CD4-positive, alpha-beta T cell treated with Interleukin-6 for 4 hours (primary cell): ENCODE data around the gene ZNF367.

ENCODE experiments used
- DNase-seq: peaks from one replicate; pipeline ENCODE4 v3.0.0-alpha.2; 2020; ENCODE audit warnings: mixed read lengths

Gene ZNF367

DNA sequence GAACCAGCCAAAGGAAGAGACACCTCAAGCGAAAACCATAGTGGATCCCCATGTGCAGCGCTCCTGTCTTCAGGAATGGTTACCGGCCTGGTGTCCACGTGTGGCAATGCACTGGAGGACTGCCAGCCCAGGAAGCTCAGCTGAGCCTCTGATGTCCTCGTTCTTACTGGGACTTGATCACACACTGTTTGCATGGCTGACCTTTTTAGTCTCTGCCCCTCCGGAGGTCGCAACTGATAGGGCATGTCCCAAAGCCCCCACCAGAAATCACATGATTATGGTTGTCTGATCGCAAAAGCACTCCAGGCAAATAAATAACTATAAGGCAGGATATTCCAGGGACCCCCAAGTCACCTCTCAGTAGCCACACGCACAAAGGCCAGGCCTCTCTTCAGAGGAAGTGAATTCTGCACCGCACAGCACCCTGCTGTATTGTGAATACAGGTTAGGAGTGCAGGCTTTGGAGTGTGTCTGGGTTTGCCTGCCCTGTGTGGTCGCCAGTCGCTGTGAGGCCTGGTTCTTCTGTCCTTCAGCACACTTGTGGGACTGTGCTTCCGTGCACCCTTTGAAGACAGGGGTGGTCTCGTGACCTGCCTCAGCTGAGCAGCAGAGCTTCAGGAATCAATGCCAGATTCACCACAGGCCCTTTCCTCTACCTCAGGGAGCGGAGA is 18.4 kb upstream of the ZNF367 start:
- no peak for DNase-seq

DNA sequence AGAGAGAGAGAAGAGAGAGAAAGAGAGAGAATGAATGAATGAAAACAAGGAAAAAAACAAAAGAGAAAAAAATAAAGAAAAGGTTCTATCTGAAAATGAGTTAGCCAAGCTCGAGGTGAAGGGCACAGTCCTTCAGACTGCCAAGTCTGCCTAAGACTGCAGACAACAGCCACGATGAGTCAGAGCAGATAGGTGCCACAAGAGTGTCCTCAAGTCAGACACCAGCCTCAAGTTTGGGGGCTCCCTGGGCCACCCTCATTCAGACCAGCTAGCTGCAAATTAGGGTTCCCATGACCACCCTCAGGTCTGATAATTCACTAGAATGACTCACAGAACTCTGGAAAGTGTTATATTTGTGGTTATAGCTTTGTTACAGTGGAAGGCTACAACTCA is 17.9 kb upstream of the ZNF367 start:
- no peak for DNase-seq

DNA sequence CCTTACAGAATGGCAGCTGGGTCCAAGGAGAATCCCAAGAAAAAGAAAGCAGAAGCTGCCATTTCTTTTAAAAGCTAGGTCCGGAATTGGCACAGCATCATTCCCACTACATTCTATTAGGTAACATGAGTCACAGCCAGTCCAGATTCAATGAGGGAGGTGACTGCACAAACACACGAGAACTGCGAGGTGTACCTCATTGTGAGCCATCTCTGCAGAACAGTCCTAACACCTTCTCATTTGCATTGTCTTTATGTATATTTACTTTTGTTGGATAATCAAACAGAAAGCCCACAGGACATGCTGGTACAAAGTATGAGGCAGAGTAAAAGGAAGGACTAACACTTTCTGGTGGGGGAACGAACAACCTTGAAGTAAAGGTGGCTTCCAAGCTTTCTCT is 17.2 kb upstream of the ZNF367 start:
- no peak for DNase-seq

DNA sequence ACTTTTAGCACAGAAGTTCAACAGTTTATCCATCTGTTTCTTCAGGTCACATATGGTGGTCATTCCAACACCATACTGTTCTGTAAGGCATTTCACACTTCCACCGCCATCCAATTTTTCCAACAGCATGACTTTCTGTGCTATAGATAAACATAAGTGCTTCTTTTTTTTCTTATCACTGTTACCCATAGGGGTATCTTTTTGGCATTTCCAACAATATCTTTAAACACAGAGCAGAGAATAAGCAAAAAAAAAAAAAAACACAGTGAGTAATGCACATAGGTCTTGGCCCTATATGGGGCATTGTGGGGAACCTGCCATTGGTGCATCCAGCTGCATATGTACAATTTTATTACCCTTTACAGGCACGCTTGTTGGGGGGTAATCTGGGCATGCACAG is 12.2 kb upstream of the ZNF367 start:
- DNase-seq: no peak

- DNase-seq: no peak
These were observed 11.6 kb upstream of the ZNF367 start for GRCh38 chr9:96429732-96430131.

DNA sequence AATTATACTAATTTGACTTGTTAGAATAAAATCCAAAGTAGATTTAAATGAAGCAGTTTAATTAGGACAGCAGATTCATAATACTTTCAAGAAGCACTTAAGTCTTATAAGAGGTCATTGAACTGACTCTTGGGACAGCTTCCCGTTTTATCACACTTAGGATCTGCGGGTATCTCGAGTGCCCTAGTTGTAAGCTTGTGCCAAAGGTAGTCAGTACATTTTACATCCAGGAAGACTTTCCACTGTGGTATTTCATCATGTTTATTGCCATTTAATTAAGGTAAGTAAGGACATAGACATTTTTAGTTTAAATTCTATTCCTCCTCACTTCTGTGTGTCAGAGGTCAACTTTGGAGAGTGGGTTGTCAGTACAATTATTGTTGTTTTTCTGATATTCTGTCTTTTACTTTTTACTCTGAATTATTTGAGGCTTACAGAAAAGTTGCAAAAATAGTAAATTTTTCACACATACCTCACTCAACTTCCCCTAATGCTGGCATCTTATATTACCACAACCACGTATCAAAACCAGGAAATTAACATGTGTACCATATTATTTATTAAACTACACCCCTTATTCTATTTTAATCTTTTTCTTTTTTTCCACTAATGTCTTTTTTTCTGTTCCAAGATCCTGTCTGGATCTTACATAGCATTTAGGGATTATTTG is 7.5 kb upstream of the ZNF367 start:
- no peak for DNase-seq

- DNase-seq: no peak
These were observed 5.8 kb upstream of the ZNF367 start for GRCh38 chr9:96423985-96424336.

GRCh38 chr9:96423322-96423984 is 5.3 kb upstream of the ZNF367 start:
- no peak for DNase-seq

- peak; percentile 40 for DNase-seq
These were observed 2.5 kb upstream of the ZNF367 start for GRCh38 chr9:96420468-96421219.

DNA sequence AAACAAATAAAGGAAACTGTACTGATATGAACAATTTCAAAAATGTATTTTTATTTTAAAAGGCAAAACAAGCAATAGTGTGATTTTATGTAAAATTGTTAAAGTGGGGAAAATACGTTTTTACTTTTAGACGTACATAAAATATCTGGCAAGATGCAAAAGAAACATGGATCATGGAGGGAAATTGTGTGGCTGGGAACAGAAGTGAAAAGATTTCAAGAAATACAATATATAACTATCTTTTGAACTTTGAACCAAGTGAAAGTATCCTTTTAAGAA is 1.5 kb upstream of the ZNF367 start:
- DNase-seq: no peak

DNA sequence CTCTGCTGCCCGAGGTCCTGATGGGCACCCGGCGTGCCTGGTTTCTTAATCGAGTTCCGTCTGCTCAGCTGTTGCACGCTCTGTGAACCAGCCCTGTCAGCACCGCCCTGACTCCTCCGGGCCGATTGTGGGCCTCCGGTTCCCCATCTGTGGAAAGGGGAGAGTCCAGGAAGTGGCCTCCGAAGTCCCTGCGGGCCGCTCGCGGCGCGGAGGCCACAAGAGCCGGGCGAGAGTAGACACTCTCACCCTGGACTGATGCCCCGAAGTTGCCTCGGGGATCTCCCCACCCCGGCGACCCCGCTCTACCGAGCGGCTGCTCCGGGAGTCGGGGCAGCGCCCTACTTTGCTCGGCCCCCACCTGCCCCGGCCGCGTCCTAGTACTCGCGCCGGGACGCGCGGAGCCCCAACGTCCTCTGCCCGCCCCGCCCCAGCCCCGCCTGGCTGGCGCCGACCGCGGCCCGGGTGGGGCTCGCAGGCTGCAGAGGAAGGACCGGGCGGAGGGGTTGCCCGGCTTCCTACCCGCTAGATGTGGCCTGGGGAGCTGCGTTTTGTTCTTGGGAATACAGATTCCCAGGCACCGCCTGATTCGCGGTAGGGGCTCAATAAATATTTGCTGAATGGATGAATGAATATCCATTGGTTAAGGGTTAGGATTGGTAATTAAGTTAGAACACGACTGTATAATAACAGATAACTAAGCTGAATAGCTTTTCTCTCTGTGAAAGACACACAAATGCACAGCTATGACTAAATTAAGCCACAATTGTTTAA is 935 bp upstream of the ZNF367 start:
- peak; percentile 61 for DNase-seq

DNA sequence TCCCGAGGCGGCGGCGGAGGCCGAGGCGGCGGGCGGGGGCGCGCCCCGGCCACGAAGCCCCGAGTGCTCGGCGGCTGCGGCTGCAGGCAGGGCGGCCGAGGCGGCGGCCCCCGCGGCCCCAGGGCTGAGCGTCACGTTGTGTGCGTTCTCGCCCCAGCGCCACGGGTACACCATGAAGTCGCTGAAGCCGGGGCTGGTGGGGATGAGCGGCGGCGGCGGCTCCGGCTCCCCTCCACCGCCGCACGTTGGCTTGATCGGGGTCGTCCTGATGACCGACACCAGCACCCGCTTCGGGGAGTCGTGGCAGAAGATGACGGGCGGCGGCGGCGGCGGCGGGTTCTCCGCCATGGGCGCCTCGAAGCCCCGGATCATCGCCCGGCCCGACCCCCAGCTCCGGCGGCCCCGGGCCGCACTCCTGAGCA is 498 bp downstream of the ZNF367 start:
- no peak for DNase-seq

DNA sequence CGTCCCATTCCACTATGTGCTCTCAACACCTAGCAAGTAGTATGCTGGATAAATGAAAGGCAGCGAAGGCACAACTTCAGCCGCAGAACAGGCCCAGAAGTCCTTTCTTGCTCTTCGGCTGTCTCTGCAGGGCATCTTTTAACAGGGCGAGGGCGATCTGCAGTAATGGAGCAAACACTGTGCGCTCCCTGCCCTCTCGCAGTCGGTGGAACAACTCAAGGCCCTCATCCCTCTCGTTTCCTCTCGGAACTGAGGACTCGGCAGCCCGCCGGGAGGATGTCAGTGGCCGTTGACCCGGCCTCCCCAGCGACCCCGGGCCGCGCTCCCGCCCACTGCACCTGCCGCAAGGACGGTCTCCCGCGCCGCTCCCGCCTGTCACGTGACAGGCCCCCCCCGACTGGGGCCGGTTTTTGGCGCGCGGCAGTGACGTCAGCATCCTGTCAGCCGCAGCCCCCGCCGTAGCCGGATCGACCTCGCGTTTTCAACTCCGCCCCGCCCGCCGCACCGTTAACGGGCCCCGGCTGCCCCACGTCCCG is 1.1 kb downstream of the ZNF367 start:
- DNase-seq: peak; percentile 94

DNA sequence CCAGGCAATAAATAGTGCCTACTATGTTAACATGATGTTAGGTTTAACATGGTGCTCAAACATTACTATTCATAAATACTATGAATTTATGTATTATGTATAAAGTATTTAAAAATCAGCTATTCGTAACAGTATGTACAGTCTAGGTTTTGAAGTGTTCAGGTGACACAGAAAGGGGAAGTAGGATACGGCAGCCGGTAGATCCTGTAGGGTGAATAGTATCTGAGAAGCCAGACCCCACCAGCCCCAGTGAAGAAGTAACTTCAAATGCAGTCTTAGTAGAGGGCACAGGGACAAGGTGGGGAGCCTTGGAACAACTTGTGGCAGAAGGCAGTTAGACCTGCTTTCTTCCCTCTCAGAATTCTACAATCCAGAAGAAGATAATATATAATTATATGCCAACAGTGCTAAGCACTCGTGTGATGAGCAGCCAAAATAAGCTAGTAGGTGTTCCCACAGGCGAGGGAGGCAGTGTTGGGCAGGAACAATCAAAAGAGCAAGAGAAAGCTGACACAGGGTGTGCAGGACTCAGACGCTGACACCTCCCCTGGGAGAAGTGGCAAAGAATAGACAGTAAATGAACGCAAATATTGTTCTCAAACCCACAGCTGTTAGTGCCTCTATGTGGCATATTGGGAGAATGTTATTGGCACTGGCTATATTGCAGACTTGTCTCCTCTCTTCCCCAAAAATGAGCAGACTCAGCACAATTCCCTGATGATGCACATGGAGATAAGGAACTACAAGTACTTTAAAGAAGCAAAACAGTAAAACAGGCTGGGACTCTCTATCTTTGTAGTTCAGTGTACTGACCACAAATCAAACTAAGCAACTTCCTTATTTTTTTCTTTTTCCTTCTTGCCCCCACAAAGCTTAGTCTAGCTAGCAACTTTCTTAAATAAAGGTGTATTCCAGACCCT is 4.6 kb downstream of the ZNF367 start:
- peak; percentile 44 for DNase-seq

DNA sequence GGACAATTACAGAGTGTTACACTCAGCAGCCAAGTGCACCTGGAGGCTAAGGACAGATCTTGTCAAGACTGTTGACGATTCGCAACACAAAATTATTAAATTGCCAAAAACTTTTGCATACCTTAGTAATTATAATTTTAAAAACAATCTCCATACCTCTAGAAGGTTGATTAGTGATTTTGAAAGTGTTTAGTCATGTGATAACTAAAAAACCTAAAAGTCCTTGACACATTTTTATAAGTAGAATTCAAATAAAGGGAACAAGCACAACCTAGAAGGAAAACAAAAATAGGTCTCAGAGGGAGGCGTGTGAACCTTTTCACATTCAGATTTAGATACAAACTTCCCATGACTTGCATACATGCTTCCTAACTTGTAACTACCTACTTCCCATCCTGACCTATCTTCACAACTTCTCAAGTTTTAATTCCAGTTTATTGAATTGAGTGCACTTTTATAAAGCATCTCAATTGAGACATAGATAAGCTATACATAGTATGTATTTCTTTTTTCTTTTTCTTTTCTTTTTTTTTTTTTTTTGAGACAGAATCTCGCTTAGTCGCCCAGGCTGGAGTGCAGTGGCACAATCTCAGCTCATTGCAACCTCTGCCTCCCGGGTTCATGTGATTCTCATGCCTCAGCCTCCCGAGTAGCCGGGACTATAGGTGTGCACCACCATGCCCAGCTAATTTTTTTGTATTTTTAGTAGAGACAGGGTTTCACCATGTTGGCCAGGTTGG is 5.8 kb downstream of the ZNF367 start:
- DNase-seq: no peak

DNA sequence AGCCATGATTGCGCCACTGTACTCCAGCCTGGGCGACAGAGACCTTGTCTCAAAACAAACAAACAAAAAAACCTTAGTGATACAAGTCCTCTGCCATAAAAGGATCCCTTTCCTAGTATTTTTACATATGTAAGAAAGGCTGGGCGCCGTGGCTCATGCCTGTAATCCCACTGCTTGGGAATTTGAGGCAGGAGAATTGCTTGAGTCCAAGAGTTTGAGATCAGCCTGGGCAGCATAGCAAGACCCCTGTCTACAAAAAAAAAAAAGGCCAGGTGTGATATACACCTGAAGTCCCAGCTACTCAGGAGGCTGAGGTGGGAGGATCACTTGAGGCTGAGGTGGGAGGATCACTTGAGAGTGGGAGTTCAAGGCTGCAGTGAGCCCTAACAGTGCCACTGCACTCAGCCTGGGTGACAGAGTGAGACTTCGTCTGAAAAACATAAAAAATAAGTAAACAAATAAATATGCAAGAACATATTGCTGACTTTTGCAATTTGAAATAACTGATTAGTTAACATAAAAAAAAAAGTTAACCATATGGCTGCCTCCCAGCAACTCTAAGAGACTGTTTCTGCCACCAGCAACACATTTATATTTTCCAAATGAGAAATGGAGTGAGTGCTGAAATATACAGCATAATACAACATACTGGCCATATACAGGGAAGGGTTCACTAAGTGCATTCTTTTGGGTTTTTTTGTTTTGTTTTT is 6.9 kb downstream of the ZNF367 start:
- no peak for DNase-seq

GRCh38 chr9:96408409-96409280 is 9.5 kb downstream of the ZNF367 start:
- no peak for DNase-seq

- DNase-seq: no peak
These were observed 17.8 kb downstream of the ZNF367 start for GRCh38 chr9:96400132-96400910.

GRCh38 chr9:96399325-96399633 is 18.9 kb downstream of the ZNF367 start:
- no peak for DNase-seq
